GM13977 (cell line): ENCODE measurements around the gene CHST8.

Source experiments
- DNase-seq: peaks from one replicate; pipeline ENCODE4 v3.0.0; 2012; ENCODE audit warnings: low spot score
- CTCF ChIP-seq: IDR thresholded peaks from 2 replicates; pipeline ENCODE4 v1.5.1; 2012; ENCODE audit warnings: mild to moderate bottlenecking, control low read depth; ENCODE audit not compliant: insufficient read depth; ENCODE audit errors: extremely low read depth, missing control alignments
- in situ Hi-C: fragments of 300-500 bp; cut with MboI; formaldehyde crosslinking; loops from one replicate; pipeline ENCODE4 v1.12.0; 2022; ENCODE audit warnings: low sequenced_read_pairs, low pct_unique_long_range_greater_than_20kb, mixed read lengths, inconsistent platforms; ENCODE audit not compliant: unreplicated experiment

CHST8 gene

GRCh38 chr19:33749619-33750175 lies 127.9 kb downstream of the CHST8 start:
- no peak for TF ChIP-seq CTCF
- DNase-seq, result no peak
- in situ Hi-C loops, result no loop called here

GRCh38 chr19:33750587-33751435 lies 129.1 kb downstream of the CHST8 start:
- DNase-seq, result no peak
- in situ Hi-C loops, result no loop called here
- no peak for TF ChIP-seq CTCF

- no peak for TF ChIP-seq CTCF
- in situ Hi-C loops, result no loop called here
- no peak for DNase-seq
Observed at GRCh38 chr19:33751436-33751770, 129.7 kb downstream of the CHST8 start.

- in situ Hi-C loops, result no loop called here
- no peak for DNase-seq
- no peak for TF ChIP-seq CTCF
Observed at GRCh38 chr19:33752018-33752800, 130.5 kb downstream of the CHST8 start.

- no peak for DNase-seq
- in situ Hi-C loops, result no loop called here
- no peak for TF ChIP-seq CTCF
Observed at GRCh38 chr19:33752945-33753344, 131.2 kb downstream of the CHST8 start.

GRCh38 chr19:33754361-33754760 lies 132.6 kb downstream of the CHST8 start:
- no peak for TF ChIP-seq CTCF
- in situ Hi-C loops, result no loop called here
- DNase-seq, result no peak
